NCI-H82 treated with DMSO at 0.1 percent for 48 hours (cell line): Measurements from ENCODE around the gene CDH4.

ENCODE experiments used
- DNase-seq: peaks from one replicate; lab custom pipeline; 2025; ENCODE audit not compliant: unreplicated experiment; lab: John Stamatoyannopoulos, UW

Gene CDH4

GRCh38 chr20:61570646-61571195 lies 318.7 kb downstream of the CDH4 start:
- DNase-seq = no peak

GRCh38 chr20:61571221-61571620 lies 319.2 kb downstream of the CDH4 start:
- no peak for DNase-seq

GRCh38 chr20:61571916-61572711 lies 320.1 kb downstream of the CDH4 start:
- no peak for DNase-seq

GRCh38 chr20:61572789-61573188 lies 320.7 kb downstream of the CDH4 start:
- DNase-seq = no peak

- no peak for DNase-seq
These were observed 321.6 kb downstream of the CDH4 start for GRCh38 chr20:61573415-61574305.

- DNase-seq = no peak
These were observed 323.3 kb downstream of the CDH4 start for GRCh38 chr20:61575151-61575937.

- DNase-seq = no peak
These were observed 324.3 kb downstream of the CDH4 start for GRCh38 chr20:61576372-61576771.

- no peak for DNase-seq
These were observed 325.0 kb downstream of the CDH4 start for GRCh38 chr20:61577065-61577464.

GRCh38 chr20:61579908-61580307 lies 327.8 kb downstream of the CDH4 start:
- DNase-seq = no peak

GRCh38 chr20:61580958-61581824 lies 329.1 kb downstream of the CDH4 start:
- DNase-seq = no peak

GRCh38 chr20:61581825-61582188 lies 329.7 kb downstream of the CDH4 start:
- no peak for DNase-seq

GRCh38 chr20:61582196-61582923 lies 330.3 kb downstream of the CDH4 start:
- no peak for DNase-seq

GRCh38 chr20:61583356-61583755 lies 331.3 kb downstream of the CDH4 start:
- no peak for DNase-seq

GRCh38 chr20:61584851-61585250 lies 332.8 kb downstream of the CDH4 start:
- DNase-seq = no peak

GRCh38 chr20:61585764-61586163 lies 333.7 kb downstream of the CDH4 start:
- DNase-seq = no peak

- DNase-seq = no peak
These were observed 335.0 kb downstream of the CDH4 start for GRCh38 chr20:61587036-61587435.

- DNase-seq = no peak
These were observed 335.7 kb downstream of the CDH4 start for GRCh38 chr20:61587681-61588289.

- no peak for DNase-seq
These were observed 336.6 kb downstream of the CDH4 start for GRCh38 chr20:61588411-61589385.
